HEK293 (cell line): ENCODE data around the gene PABPN1L.

ENCODE experiments used
- CTCF ChIA-PET: fragments of 350-600 bp; formaldehyde crosslinking; extraction: SDS; loops from one replicate; lab custom pipeline; 2021; ENCODE audit warnings: antibody characterized with exemption; lab: Yijun Ruan, JAX
- POLR2A ChIA-PET: fragments of 300-600 bp; formaldehyde crosslinking; extraction: SDS; loops from one replicate; lab custom pipeline; 2020; ENCODE audit warnings: antibody characterized with exemption, inconsistent platforms; lab: Yijun Ruan, JAX
- H3K27ac ChIP-seq: fragments of 200-500 bp; sonication (Bioruptor generic); 2 replicates; pipeline ENCODE4 v1.5.1; 2014; ENCODE audit warnings: low read depth, low read length, control low read depth, inconsistent platforms; ENCODE audit errors: extremely low read depth
- H3K36me3 ChIP-seq, 2 experiments: fragments of 200-500 bp in 1 of 2; sonication (Bioruptor generic) in 1 of 2; 1 replicate in 1 of 2; 2 replicates in 1 of 2; pipeline ENCODE4 v1.5.1; 2014 to 2017; ENCODE audit warnings: inconsistent platforms in 2 of 2, low read length in 2 of 2; ENCODE audit not compliant: control insufficient read depth in 2 of 2, insufficient read depth in 1 of 2
- H3K4me1 ChIP-seq: fragments of 200-500 bp; sonication (Bioruptor generic); 2 replicates; pipeline ENCODE4 v1.5.1; 2014; ENCODE audit warnings: mild to moderate bottlenecking, low read length, inconsistent platforms; ENCODE audit not compliant: control insufficient read depth, insufficient read depth
- H3K4me3 ChIP-seq: 2 replicates; pipeline ENCODE4 v1.5.1; 2011; ENCODE audit warnings: low read depth, mild to moderate bottlenecking, control low read depth, low read length, moderate library complexity
- H3K9me3 ChIP-seq: fragments of 200-500 bp; sonication (Bioruptor generic); 2 replicates; pipeline ENCODE4 v1.5.1; 2014; ENCODE audit warnings: low read depth, low read length, inconsistent platforms; ENCODE audit not compliant: control insufficient read depth, insufficient read depth
- BCL6B ChIP-seq: fragments of 450-650 bp; formaldehyde crosslinking; IDR thresholded peaks from 2 replicates; pipeline ENCODE4 v1.5.1; 2017; ENCODE audit warnings: missing biosample characterization, missing genetic modification characterization
- EGR2 ChIP-seq: fragments of 450-650 bp; formaldehyde crosslinking; IDR thresholded peaks from 2 replicates; pipeline ENCODE4 v1.5.1; 2016; ENCODE audit warnings: low read depth, missing biosample characterization, missing genetic modification characterization
- MYNN ChIP-seq: fragments of 450-650 bp; formaldehyde crosslinking; IDR thresholded peaks from 2 replicates; pipeline ENCODE4 v1.5.1; 2016; ENCODE audit warnings: missing biosample characterization, missing genetic modification characterization, borderline replicate concordance
- PRDM6 ChIP-seq: fragments of 450-650 bp; formaldehyde crosslinking; IDR thresholded peaks from 2 replicates; pipeline ENCODE4 v1.5.1; 2017; ENCODE audit warnings: missing biosample characterization, missing genetic modification characterization
- REST ChIP-seq: fragments of 450-650 bp; formaldehyde crosslinking; IDR thresholded peaks from 2 replicates; pipeline ENCODE4 v1.5.1; 2016; ENCODE audit warnings: missing biosample characterization, missing genetic modification characterization
- TCF7L2 ChIP-seq: IDR thresholded peaks from 2 replicates; pipeline ENCODE4 v1.6.1; 2011; ENCODE audit warnings: low read depth, mild to moderate bottlenecking, inconsistent platforms, low read length, moderate library complexity, borderline replicate concordance
- WT1 ChIP-seq: fragments of 450-650 bp; formaldehyde crosslinking; IDR thresholded peaks from 2 replicates; pipeline ENCODE4 v1.5.1; 2016; ENCODE audit warnings: missing biosample characterization, missing genetic modification characterization
- ZBTB17 ChIP-seq: fragments of 450-650 bp; formaldehyde crosslinking; IDR thresholded peaks from 2 replicates; pipeline ENCODE4 v1.5.1; 2016; ENCODE audit warnings: missing biosample characterization, missing genetic modification characterization
- ZFHX2 ChIP-seq: fragments of 450-650 bp; formaldehyde crosslinking; conservative IDR thresholded peaks from 2 replicates; pipeline ENCODE4 v1.5.1; 2016; ENCODE audit warnings: missing biosample characterization, missing genetic modification characterization
- ZNF239 ChIP-seq: fragments of 450-650 bp; formaldehyde crosslinking; IDR thresholded peaks from 2 replicates; pipeline ENCODE4 v1.5.1; 2016; ENCODE audit warnings: missing biosample characterization, missing genetic modification characterization
- ZNF354C ChIP-seq: fragments of 450-650 bp; formaldehyde crosslinking; IDR thresholded peaks from 2 replicates; pipeline ENCODE4 v1.5.1; 2016; ENCODE audit warnings: missing biosample characterization, missing genetic modification characterization, low read depth, borderline replicate concordance
- ZNF426 ChIP-seq: fragments of 450-650 bp; formaldehyde crosslinking; IDR thresholded peaks from 2 replicates; pipeline ENCODE4 v1.5.1; 2017; ENCODE audit warnings: missing biosample characterization, missing genetic modification characterization, mild to moderate bottlenecking, inconsistent platforms, moderate library complexity
- ZNF558 ChIP-seq: fragments of 450-650 bp; formaldehyde crosslinking; IDR thresholded peaks from 2 replicates; pipeline ENCODE4 v1.5.1; 2016; ENCODE audit warnings: missing biosample characterization, missing genetic modification characterization
- ZNF623 ChIP-seq: fragments of 450-650 bp; formaldehyde crosslinking; IDR thresholded peaks from 2 replicates; pipeline ENCODE4 v1.5.1; 2016; ENCODE audit warnings: missing biosample characterization, missing genetic modification characterization
- ZNF624 ChIP-seq: fragments of 450-650 bp; formaldehyde crosslinking; IDR thresholded peaks from 2 replicates; pipeline ENCODE4 v1.5.1; 2017; ENCODE audit warnings: missing biosample characterization, missing genetic modification characterization
- ZNF654 ChIP-seq: fragments of 450-650 bp; formaldehyde crosslinking; IDR thresholded peaks from 2 replicates; pipeline ENCODE4 v1.5.1; 2016; ENCODE audit warnings: low read depth, missing biosample characterization, missing genetic modification characterization
- ZNF76 ChIP-seq: fragments of 450-650 bp; formaldehyde crosslinking; IDR thresholded peaks from 2 replicates; pipeline ENCODE4; 2016; ENCODE audit warnings: low read depth, missing biosample characterization, missing genetic modification characterization, borderline replicate concordance
- ZNF768 ChIP-seq: fragments of 450-650 bp; formaldehyde crosslinking; IDR thresholded peaks from 2 replicates; pipeline ENCODE4 v1.5.1; 2018; ENCODE audit warnings: missing biosample characterization, mild to moderate bottlenecking, missing genetic modification characterization
- TF ChIP-seq, protein P1 (sequence below): fragments of 450-650 bp; formaldehyde crosslinking; IDR thresholded peaks from 2 replicates; pipeline ENCODE4 v1.5.1; 2016; ENCODE audit warnings: missing biosample characterization, missing genetic modification characterization

The PABPN1L gene

DNA sequence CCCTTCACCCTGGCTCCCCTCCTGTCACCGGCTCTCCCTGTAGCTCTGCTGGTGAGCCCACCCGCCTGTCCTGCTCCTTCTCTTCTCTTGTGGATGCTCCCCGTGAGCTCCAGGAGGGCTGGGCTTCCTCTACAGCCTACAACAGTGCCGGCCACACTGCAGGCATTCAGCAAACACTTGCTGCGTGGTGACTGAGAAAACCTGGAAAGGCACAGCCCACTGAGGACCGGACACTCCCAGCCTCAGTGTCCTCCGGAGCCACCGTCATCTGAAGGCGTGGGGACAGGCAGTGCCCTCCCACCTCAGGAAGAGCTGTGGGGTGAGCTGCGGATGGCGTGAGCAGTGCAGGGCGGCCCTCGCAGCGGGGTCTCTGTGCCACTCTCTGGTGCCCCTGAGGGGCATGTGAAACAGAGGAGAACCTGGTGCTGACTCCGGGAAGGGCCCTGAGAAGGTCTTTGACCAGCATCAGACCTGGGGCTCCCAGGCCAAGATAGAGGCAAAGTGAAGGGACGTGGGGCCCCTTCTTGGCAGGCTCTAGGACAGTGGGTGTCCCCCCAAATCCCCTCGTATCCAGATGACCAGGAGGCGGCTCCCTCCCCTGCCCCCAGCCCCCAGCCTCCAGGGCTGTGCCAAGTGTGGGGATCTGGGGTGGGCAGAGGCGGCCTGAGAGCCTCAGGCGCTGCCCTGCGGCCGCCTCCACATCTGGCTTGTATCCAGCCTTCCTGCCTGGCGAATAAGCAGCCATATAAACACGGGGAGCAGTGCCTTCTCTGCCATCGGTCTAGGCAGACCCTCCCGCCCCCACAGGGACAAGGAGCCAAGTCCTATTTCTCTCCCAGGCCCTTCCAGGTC is 44.0 kb upstream of the PABPN1L start (continued):
- TF ChIP-seq BCL6B (no peak), ZFHX2 (tag by site-specific recombination) (peak; percentile 65), ZBTB17 (no peak), EGR2 (0 out of 2 replicates have a peak, but pooled peaks have one; percentile 25)
- TF ChIP-seq, protein P1, sequence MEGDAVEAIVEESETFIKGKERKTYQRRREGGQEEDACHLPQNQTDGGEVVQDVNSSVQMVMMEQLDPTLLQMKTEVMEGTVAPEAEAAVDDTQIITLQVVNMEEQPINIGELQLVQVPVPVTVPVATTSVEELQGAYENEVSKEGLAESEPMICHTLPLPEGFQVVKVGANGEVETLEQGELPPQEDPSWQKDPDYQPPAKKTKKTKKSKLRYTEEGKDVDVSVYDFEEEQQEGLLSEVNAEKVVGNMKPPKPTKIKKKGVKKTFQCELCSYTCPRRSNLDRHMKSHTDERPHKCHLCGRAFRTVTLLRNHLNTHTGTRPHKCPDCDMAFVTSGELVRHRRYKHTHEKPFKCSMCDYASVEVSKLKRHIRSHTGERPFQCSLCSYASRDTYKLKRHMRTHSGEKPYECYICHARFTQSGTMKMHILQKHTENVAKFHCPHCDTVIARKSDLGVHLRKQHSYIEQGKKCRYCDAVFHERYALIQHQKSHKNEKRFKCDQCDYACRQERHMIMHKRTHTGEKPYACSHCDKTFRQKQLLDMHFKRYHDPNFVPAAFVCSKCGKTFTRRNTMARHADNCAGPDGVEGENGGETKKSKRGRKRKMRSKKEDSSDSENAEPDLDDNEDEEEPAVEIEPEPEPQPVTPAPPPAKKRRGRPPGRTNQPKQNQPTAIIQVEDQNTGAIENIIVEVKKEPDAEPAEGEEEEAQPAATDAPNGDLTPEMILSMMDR, result no peak

GRCh38 chr16:88909431-88910210 is 43.2 kb upstream of the PABPN1L start:
- H3K36me3 ChIP-seq, result no peaks in the 10 kb centered on the region
- H3K9me3 ChIP-seq, result no peaks in the 10 kb centered on the region
- CTCF ChIA-PET, result interaction anchor here (0.5 kb wide), 1 partner anchor 1338 kb away, joined by 3 read pairs; no protein-coding TSS in a partner anchor
- POLR2A ChIA-PET, result no interaction called here
- TF ChIP-seq ZNF354C (tag by site-specific recombination) (no peak), ZNF624 (tag by site-specific recombination) (no peak), ZNF623 (tag by site-specific recombination) (peak; percentile 92)
- TF ChIP-seq, all 188 proteins: peak for 1
- H3K4me1 ChIP-seq, result no peaks in the 10 kb centered on the region
- no peak overlapping the region for H3K27ac ChIP-seq
- H3K4me3 ChIP-seq, result no peak overlapping the region

- Histone ChIP-seq H3K27ac (no peak overlapping the region), H3K4me3 (no peak overlapping the region), H3K9me3 (no peaks in the 10 kb centered on the region), H3K36me3 (no peaks in the 10 kb centered on the region), H3K4me1 (no peaks in the 10 kb centered on the region)
- POLR2A ChIA-PET, result no interaction called here
- TF ChIP-seq ZNF768 (no peak), ZNF426 (no peak), ZNF76 (tag by site-specific recombination) (no peak), WT1 (no peak), REST (no peak), ZNF239 (no peak), PRDM6 (tag by site-specific recombination) (no peak), MYNN (no peak), ZNF654 (tag by site-specific recombination) (no peak), ZNF558 (no peak), TCF7L2 (no peak)
- CTCF ChIA-PET, result interaction anchor here (0.7 kb wide), 1 partner anchor 18 kb away, joined by 3 read pairs; no protein-coding TSS in a partner anchor
Measured at GRCh38 chr16:88908307-88908706, 41.8 kb upstream of the PABPN1L start.
